Measurements from ENCODE around the gene NSD1.
"Not testable (repeated sequence)": the region's sequence is repeated elsewhere in the genome, so short reads cannot be mapped to it uniquely, and the experiment has no call there.

The NSD1 gene

GRCh38 chr5:177290816-177291596 is 157.4 kb downstream of the NSD1 start:
- DNase-seq (ENCODE audit: low spot score), result no peak

DNA sequence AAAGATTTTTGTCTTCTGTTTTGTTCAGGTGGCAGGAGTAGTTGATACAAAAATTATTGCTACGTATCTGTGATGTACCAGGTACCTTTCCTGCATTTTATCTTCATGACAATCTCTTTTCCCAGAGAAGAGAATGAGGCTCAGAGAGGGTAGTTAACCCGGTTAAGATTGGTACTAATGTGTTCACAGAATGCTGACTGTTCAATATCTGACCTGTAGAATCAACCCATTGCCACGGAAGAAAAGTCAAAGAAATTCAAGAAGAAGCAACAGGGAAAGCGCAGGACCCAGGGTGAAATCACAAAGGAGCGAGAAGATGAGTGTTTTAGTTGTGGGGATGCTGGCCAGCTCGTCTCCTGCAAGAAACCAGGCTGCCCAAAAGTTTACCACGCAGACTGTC is 158.2 kb downstream of the NSD1 start:
- DNase-seq (ENCODE audit: low spot score), result no peak

GRCh38 chr5:177293819-177294581 is 160.4 kb downstream of the NSD1 start:
- no peak for DNase-seq (ENCODE audit: low spot score)

DNA sequence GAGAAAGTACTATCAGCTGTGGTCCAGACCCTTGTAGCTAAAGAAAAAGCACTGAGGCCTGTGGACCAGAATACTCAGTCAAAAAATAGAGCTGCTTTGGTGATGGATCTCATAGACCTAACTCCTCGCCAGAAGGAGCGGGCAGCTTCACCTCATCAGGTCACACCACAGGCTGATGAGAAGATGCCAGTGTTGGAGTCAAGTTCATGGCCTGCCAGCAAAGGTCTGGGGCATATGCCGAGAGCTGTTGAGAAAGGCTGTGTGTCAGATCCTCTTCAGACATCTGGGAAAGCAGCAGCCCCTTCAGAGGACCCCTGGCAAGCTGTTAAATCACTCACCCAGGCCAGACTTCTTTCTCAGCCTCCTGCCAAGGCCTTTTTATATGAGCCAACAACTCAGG is 161.1 kb downstream of the NSD1 start:
- no peak for DNase-seq (ENCODE audit: low spot score)

GRCh38 chr5:177295924-177296323 is 162.4 kb downstream of the NSD1 start:
- DNase-seq (ENCODE audit: low spot score), result no peak

DNA sequence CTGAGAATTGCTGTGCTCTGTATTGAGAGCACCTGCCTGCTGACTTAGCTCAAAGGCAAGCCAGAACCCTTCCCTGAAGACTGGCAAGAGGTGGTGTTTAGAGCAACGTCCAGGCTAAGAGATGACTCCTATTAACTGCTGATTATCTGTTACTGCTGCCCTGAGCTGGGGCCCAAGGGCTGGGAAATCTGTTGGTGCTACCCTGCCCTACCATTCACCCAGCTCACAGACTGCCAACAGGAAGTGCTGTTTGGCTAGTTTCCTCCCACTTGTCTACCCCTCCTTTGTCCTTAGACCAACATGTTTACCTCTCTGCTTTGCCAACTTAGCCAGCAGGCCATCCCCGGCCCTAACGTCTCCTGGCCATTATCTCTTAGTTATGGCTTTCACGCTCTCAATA is 163.0 kb downstream of the NSD1 start:
- DNase-seq (ENCODE audit: low spot score), result no peak

GRCh38 chr5:177297922-177298321 is 164.3 kb downstream of the NSD1 start:
- no peak for DNase-seq (ENCODE audit: low spot score)

GRCh38 chr5:177299697-177300096 is 166.1 kb downstream of the NSD1 start:
- DNase-seq (ENCODE audit: low spot score), result no peak

DNA sequence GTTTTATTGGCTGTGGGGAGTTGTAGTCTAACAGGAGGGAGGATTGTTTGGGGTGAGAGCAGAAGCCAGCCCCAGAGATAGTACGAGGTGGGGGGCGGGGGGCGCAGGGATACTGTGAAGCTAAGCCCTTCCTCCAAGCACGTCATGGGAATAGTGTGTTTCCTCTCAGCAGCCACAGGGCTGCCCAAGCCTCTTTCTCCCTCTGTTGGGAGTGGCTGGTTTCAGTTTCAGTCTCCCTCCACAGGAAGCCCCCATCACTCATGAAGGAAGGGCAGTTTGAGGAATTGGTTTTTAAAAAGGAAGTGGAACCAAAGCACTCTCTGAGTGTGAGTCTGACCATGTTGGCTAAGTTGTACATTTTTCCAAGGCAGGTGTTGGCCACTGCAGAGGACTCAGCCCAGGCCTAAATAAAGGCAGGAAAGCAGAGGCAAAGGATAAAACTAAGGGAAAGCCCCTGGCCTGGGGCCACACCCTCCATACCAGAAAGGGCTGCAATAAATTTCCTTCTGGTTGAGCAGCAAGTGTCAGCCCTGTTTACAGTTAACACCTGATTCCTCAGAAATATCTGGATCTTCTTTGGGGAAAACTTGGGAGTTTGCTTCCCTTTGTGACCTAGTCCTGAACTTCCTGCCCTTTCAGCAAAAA is 166.8 kb downstream of the NSD1 start:
- DNase-seq (ENCODE audit: low spot score), result peak; percentile 75

DNA sequence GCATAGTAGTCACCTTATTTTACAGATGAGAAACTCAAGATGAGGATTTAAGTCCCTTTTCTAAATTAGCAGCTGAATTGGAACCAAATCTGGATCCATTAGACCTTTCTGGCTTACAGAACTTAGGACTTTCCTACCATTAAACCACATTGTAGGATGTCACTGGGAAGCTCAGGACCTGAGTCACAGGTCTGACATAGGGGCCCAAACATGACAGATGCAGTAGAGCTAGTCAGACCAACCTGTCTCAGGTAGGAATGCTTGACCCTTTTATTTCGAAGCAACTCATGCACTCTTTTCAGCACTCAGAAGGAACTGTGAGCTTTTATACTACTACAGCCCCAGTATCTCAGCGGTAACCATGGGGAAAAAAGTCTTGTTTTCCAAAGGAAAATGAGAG is 167.4 kb downstream of the NSD1 start:
- DNase-seq (ENCODE audit: low spot score), result no peak

DNA sequence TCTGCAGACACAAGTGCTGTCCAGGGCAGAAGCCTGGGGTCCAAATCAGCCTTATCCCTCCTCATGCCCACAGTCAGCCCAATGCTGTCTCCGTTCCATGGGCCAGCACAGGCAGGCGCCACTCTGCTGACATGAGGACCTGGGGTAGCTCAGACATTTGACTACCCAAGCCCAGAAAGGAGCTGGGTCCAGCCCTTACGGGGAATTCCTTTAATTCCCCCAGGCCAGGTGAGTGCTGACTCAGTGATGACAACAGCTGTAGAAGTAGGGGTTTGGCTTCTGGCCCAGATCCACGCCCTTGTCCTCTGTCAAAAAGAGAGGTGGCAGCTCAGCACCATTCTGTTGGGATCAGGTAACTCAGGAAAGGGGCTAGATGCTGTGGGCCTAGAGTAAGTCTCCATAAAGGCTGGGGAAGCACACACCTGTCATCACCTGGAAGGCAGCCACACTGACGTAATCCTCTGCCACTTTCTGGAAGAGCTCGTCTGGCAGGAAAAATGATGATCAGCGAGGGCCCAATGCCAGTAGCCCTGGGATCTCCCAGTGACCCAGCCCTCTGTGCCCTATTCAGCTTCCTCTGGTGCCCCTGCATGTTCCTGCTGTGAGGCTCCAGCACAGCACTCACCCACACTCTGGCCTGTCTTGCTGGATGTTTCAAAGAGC is 168.1 kb downstream of the NSD1 start:
- DNase-seq (ENCODE audit: low spot score), result no peak

DNA sequence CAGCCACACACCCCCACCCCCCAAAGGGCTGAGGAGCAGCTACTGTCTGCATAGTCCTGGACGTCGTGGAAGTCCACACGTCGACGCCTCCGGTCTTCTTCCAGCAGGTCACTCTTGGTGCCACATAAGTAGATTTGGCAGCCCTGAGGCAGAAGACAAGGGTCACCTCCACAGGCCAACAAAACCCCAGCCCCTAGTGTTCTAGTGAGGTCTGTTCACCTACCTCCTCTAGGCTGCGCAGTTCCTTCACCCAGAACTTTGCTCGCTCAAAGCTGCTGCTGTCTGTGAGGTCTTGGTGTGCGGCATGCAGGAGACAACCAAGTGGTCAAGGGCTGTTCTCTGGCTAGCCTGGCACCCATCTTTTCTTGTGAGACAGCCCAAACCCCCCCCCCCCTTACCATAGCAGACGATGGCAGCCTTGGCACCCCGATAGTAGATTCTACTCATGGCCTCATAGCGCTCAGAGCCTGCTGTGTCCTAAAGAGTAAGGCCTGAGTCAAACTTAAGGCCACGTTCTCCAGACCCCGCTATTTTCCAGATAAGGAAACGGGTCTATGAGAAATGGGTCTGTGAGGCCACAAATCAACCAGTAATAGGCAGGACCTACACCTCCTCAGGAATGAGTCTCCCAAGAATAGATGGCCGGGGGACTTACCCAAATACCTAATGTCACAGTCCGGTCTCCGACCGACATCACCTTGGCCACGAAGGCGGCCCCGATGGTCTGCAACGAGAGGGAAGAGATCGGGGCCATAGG is 169.0 kb downstream of the NSD1 start:
- no peak for DNase-seq (ENCODE audit: low spot score)

- peak; percentile 83 for DNase-seq (ENCODE audit: low spot score)
Observed at GRCh38 chr5:177303121-177303924, 169.8 kb downstream of the NSD1 start, which contains the start of the genes PRELID1 and RAB24. TSS of gene PRELID1 (plus strand) at chr5:177303799. CDS start at chr5:177303986, 187 bp downstream. TSS of gene RAB24 (minus strand) at chr5:177303719. CDS start at chr5:177303288, 431 bp downstream.

DNA sequence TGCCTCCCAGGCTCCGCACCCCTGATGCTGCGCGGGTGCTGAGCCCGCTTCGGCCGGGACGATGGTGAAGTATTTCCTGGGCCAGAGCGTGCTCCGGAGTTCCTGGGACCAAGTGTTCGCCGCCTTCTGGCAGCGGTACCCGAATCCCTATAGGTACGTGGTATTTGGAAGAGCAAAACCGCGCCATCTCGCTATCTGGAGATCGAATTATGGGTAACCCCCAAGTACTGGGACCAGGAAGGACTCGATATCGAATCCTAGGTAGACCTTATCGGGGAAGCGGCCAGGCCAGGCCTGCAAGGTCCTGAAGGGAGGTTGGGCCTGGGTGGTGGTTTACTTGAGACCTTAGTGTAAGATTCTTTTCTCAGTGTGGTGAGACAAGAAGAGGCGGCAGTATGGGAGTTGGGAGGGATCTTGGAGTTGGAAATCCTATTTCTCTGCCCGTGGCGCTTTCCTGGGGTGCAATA is 170.4 kb downstream of the NSD1 start:
- no peak for DNase-seq (ENCODE audit: low spot score)

GRCh38 chr5:177304392-177305119 is 171.0 kb downstream of the NSD1 start:
- no peak for DNase-seq (ENCODE audit: low spot score)

DNA sequence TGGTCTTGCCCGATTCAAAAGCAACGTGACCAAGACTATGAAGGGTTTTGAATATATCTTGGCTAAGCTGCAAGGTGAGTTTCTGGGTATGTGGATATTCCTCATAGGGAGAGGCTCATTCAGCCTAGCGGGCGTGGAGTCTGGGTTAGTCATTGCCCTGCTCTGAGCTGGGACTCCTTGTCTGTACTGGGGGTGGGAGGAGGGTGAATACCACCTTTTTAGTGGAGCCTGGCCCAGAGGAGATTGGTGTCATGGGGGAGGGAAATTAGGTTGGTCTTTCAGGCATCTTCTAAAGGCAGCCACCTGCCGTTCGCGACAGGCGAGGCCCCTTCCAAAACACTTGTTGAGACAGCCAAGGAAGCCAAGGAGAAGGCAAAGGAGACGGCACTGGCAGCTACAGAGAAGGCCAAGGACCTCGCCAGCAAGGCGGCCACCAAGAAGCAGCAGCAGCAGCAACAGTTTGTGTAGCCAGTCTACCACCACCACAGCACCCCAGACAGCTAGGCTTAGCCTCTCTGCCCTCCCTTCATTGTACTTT is 172.6 kb downstream of the NSD1 start:
- DNase-seq (ENCODE audit: low spot score), result not testable (repeated sequence)

GRCh38 chr5:177306674-177307543 is 173.3 kb downstream of the NSD1 start:
- DNase-seq (ENCODE audit: low spot score), result no peak

DNA sequence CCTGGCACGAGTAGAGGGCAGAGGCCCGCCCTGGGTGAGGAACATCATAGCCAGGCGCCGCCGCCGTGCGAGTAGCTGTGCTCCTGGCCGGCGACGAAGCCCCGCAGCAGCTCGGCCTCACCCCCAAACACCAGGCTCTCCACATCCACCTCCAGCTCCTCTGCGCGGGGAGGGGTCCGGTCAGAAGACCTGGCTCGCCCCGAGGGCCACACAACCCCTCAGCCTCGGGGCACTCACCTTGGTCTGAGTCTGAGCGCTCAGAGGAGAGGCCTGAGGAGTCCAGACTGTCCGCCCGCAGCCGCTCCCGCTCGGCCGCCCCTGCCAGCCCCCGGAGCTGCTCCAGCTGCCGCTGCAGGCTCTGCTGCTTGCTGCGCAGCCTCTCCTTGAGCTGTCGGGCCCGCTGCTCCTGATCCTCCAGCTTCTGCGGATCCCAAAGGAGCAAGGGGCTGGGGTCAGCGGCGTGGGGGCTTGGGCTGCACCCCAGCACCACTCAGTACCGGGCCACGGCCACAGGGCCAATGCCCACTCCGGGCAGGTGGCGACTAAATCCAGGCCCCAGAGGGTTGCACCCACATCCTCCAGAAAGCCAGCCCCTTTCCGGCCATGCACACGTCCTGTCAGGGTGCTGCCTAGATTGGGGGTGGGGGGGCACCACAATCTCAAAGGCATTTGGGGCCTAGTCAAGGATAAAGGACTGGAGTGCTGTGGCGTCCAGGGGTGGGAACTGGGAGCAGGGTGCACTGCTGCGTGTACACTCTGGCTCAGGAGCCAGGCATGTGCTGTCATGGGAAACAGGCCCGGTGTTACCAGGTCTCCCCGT is 174.2 kb downstream of the NSD1 start:
- DNase-seq (ENCODE audit: low spot score), result no peak

Measured in kidney capillary endothelial cell (primary cell).